ENCODE data around the gene MCTP2.

DNA sequence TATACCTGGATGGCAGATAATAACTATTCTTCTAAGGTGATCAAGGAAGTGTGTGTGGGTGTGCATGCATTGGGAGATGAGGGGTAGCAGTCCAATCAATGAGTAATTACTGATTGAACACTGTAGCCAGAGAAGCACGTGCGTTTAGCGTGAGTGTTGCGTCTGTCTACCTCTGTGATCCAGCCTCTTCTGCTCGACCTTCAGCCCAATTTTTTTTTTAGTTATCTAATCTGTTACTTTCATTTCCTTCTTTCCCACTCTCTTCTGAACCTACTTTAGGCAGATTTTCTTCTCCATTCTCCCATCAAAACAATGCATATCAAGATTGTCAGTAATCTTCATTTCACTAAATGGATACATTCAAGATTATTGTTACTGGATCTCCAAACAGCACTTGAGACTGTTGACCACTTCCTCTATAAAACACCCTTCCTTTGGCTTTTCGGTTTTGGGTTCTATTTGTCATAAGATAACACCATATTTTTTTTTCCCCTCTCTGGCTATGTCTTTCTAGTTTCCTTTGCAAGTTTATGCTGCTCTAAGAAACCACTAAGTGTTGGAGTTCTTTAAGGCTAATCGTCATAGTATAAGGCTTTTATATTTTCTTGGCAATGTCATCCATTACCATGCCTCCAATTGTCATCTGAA lies 41.0 kb downstream of the MCTP2 start:
- TF ChIP-seq, protein P1, sequence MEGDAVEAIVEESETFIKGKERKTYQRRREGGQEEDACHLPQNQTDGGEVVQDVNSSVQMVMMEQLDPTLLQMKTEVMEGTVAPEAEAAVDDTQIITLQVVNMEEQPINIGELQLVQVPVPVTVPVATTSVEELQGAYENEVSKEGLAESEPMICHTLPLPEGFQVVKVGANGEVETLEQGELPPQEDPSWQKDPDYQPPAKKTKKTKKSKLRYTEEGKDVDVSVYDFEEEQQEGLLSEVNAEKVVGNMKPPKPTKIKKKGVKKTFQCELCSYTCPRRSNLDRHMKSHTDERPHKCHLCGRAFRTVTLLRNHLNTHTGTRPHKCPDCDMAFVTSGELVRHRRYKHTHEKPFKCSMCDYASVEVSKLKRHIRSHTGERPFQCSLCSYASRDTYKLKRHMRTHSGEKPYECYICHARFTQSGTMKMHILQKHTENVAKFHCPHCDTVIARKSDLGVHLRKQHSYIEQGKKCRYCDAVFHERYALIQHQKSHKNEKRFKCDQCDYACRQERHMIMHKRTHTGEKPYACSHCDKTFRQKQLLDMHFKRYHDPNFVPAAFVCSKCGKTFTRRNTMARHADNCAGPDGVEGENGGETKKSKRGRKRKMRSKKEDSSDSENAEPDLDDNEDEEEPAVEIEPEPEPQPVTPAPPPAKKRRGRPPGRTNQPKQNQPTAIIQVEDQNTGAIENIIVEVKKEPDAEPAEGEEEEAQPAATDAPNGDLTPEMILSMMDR (conservative IDR thresholded peaks at IDR 0.05): no peak
- no peak for TF ChIP-seq ZFX (IDR thresholded peaks at IDR 0.05)

Data from C4-2B (cell line).